ENCODE results near the gene MXI1. TPM values are rescaled to one million over a fixed set of nuclear protein-coding genes. Genes with fewer than 3 reads are reported as not detected.

MXI1 gene
- total and polyA plus RNA-seq, 12 donors: 21.4 to 69.8 (median 38.6) TPM

DNA sequence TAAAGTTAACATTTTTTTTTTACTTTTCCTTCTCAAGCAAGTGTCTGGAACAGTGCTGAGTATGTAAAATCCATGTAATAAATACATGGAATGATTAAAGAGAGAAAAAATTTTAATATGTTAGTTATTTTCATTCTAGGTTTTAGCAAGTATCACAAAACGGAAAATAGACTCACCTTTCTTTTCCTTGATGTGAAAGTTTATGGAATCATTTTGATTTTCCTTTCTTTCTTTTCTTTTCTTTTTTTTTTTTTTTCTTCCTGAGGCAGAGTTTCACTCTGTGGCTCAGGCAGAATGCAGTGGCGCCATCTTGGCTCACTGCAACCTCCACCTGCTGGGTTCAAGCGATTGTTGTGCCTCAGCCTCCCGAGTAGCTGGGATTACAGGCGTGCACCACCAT, 69.2 kb downstream of the MXI1 start:
- WGBS, 4 donors: 92 to 97% (median 95%) methylated on average over 5 of the region's 5 CpGs

DNA sequence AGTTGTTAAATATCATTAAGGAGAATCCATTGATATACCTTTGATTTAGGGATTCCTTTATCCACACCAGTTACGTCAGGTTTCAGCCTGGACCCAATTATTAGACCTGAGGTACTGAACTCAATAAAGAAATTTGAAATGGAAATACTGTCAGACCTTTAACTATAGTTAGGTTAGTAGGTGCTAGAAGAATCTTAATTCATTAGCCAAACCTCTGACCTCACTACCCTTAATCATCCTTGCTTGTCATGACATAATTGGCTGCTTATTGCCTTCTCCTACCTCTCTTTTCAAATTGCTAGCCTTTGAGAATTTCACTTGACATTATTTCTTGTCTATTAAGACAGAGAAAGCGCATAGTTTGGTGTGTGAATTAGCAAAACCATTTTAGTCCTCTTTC, 70.2 kb downstream of the MXI1 start:
- no peak for DNase-seq
- no peak for TF ChIP-seq POLR2A (IDR thresholded peaks at IDR 0.05)
- TF ChIP-seq, protein P1, sequence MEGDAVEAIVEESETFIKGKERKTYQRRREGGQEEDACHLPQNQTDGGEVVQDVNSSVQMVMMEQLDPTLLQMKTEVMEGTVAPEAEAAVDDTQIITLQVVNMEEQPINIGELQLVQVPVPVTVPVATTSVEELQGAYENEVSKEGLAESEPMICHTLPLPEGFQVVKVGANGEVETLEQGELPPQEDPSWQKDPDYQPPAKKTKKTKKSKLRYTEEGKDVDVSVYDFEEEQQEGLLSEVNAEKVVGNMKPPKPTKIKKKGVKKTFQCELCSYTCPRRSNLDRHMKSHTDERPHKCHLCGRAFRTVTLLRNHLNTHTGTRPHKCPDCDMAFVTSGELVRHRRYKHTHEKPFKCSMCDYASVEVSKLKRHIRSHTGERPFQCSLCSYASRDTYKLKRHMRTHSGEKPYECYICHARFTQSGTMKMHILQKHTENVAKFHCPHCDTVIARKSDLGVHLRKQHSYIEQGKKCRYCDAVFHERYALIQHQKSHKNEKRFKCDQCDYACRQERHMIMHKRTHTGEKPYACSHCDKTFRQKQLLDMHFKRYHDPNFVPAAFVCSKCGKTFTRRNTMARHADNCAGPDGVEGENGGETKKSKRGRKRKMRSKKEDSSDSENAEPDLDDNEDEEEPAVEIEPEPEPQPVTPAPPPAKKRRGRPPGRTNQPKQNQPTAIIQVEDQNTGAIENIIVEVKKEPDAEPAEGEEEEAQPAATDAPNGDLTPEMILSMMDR (IDR thresholded peaks at IDR 0.05): no peak
- Histone ChIP-seq H3K4me1 (replicated peaks in 1 of 2) (peaks cover 0 to 29% of the 10 kb centered on the region in 2 donors), H3K36me3 (replicated peaks in 1 of 2) (no peaks in the 10 kb centered on the region), H3K9me3 (replicated peaks in 1 of 3) (no peaks in the 10 kb centered on the region), H3K4me3 (no peak overlapping the region), H3K27ac (no peak overlapping the region), H3K27me3 (no peaks in the 10 kb centered on the region)
- 92 to 98% (median 97%) methylated on average over 2 of the region's 2 CpGs for WGBS, 4 donors
- intact Hi-C loops (cut with DNase I): loop anchor here (5.0 kb wide), 3 partner anchors 50 to 140 kb away; no protein-coding TSS in a partner anchor

More for the DNA sequence above, 69.2 kb downstream of the MXI1 start:
- Histone ChIP-seq H3K36me3 (replicated peaks in 1 of 2) (no peaks in the 10 kb centered on the region), H3K27me3 (no peaks in the 10 kb centered on the region), H3K27ac (no peak overlapping the region), H3K4me1 (replicated peaks in 1 of 2) (peaks cover 0 to 19% of the 10 kb centered on the region in 2 donors), H3K9me3 (replicated peaks in 1 of 3) (no peaks in the 10 kb centered on the region), H3K4me3 (no peak overlapping the region)
- DNase-seq: no peak
- intact Hi-C loops (cut with DNase I): loop anchor here (5.0 kb wide), 3 partner anchors 49 to 139 kb away; no protein-coding TSS in a partner anchor
- TF ChIP-seq, protein P1 (IDR thresholded peaks at IDR 0.05): no peak
- TF ChIP-seq POLR2A (IDR thresholded peaks at IDR 0.05): no peak

DNA sequence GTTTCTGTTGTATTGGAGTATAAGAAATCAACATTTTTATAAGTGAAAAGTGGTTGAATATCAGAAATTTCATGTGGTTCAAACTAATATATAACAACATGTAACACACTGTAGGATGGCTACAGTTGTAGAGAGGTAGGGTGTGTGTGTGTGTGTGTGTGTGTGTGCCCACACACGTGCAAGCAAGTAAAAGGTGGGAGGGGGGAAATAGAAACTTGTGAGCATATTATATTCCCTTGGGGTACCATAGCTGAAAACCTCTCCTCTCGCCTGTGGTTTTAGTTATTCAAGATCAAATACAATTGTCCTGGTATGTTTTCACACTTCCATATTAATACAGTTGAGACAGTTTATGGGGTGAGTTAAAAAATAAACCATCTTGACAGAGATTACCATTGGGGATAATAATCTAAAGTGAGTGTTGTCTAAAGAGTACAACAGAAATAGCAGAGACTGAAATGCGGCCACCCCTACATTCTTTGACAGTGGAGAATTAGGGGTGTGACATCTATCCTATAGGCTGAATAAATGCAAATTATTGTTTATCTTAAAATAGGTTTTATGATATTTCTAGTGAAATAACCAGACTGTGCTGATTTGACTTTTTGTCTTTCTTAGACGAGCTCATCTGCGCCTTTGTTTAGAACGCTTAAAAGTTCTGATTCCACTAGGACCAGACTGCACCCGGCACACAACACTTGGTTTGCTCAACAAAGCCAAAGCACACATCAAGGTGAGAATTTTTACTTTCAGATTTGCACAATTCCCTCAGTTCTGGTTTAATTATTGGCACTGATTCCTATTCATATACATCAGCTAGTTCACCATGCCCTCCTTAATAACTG, 71.4 kb downstream of the MXI1 start:
- intact Hi-C loops (cut with DNase I): loop anchor here (5.0 kb wide), 3 partner anchors 51 to 141 kb away; no protein-coding TSS in a partner anchor
- DNase-seq: no peak
- TF ChIP-seq, protein P1 (IDR thresholded peaks at IDR 0.05): no peak
- TF ChIP-seq POLR2A (IDR thresholded peaks at IDR 0.05): no peak
- Histone ChIP-seq H3K27ac (peak overlapping the region in 2 of 5 donors; percentile 1 to 15), H3K9me3 (replicated peaks in 1 of 3) (no peaks in the 10 kb centered on the region), H3K36me3 (replicated peaks in 1 of 2) (no peaks in the 10 kb centered on the region), H3K4me1 (replicated peaks in 1 of 2) (peaks cover 0 to 28% of the 10 kb centered on the region in 2 donors), H3K27me3 (no peaks in the 10 kb centered on the region), H3K4me3 (peak overlapping the region in 1 of 4 donors; percentile 23)
- WGBS, 4 donors: 72 to 78% (median 74%) methylated on average over 7 of the region's 7 CpGs

DNA sequence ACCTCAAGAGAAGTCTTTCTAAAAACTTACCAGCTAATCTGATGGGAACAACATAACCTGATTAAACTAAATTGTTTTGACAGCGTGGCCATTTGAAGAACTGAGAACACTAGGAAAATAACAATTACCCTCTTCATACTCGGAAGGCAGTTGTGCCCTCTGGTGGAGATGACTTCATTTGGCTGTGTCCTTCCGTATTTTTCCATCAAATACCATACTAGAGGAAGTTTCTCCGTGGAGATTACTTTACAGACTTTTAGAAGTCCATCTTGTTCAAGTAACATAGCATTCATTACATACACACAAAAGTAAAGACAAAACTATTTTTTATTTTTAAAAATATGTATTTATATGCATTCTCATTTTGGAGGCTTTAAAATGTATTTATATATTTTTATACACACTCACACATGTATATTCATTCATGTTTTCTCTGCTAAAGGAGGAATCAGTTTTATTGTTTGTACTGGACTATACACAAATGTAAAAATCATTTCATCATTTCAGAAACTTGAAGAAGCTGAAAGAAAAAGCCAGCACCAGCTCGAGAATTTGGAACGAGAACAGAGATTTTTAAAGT, 72.1 kb downstream of the MXI1 start:
- Histone ChIP-seq H3K9me3 (replicated peaks in 1 of 3) (no peaks in the 10 kb centered on the region), H3K36me3 (replicated peaks in 1 of 2) (no peaks in the 10 kb centered on the region), H3K4me1 (replicated peaks in 1 of 2) (peaks cover 0 to 22% of the 10 kb centered on the region in 2 donors), H3K4me3 (peak overlapping the region in 1 of 4 donors; percentile 23), H3K27me3 (no peaks in the 10 kb centered on the region), H3K27ac (peak overlapping the region in 2 of 5 donors; percentile 1 to 15)
- peak; percentile 23 to 88 (median 67) for DNase-seq
- no peak for TF ChIP-seq POLR2A (IDR thresholded peaks at IDR 0.05)
- TF ChIP-seq, protein P1 (IDR thresholded peaks at IDR 0.05): peak; percentile 45 to 92 (median 88)
- 26 to 28% (median 28%) methylated on average over 6 of the region's 6 CpGs for WGBS, 4 donors
- intact Hi-C loops (cut with DNase I): loop anchor here (5.0 kb wide), 3 partner anchors 52 to 142 kb away; no protein-coding TSS in a partner anchor
